ENCODE measurements around the gene NOS1. TPM values are rescaled to one million over a fixed set of nuclear protein-coding genes. Genes with fewer than 3 reads are reported as not detected.

NOS1 gene
- total and polyA plus RNA-seq, 2 of the 8 experiments (the other 6 are each of a cell fraction or from before 2014, with no cell fraction given) = 1.5 to 2.0 TPM

DNA sequence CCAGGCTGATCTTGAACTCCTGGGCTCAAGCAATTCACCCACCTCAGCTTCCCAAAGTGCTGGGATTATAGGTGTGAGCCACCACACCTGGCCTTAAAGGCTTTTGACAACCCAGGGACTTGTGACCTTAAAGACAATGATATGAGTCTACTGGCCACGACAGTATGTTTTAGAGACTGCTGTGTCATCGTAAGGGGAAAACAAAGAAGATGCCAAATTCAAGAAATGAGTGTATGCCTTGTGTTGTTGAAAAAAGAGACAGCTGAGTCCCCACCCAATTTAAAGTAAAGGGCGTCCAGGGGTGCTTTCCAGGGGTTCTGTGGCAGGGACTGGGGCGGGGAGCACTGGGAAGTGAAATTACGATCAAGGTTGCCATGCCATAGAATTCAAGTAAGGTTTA is 144.7 kb downstream of the NOS1 start (continued):
- TF ChIP-seq, protein P1, sequence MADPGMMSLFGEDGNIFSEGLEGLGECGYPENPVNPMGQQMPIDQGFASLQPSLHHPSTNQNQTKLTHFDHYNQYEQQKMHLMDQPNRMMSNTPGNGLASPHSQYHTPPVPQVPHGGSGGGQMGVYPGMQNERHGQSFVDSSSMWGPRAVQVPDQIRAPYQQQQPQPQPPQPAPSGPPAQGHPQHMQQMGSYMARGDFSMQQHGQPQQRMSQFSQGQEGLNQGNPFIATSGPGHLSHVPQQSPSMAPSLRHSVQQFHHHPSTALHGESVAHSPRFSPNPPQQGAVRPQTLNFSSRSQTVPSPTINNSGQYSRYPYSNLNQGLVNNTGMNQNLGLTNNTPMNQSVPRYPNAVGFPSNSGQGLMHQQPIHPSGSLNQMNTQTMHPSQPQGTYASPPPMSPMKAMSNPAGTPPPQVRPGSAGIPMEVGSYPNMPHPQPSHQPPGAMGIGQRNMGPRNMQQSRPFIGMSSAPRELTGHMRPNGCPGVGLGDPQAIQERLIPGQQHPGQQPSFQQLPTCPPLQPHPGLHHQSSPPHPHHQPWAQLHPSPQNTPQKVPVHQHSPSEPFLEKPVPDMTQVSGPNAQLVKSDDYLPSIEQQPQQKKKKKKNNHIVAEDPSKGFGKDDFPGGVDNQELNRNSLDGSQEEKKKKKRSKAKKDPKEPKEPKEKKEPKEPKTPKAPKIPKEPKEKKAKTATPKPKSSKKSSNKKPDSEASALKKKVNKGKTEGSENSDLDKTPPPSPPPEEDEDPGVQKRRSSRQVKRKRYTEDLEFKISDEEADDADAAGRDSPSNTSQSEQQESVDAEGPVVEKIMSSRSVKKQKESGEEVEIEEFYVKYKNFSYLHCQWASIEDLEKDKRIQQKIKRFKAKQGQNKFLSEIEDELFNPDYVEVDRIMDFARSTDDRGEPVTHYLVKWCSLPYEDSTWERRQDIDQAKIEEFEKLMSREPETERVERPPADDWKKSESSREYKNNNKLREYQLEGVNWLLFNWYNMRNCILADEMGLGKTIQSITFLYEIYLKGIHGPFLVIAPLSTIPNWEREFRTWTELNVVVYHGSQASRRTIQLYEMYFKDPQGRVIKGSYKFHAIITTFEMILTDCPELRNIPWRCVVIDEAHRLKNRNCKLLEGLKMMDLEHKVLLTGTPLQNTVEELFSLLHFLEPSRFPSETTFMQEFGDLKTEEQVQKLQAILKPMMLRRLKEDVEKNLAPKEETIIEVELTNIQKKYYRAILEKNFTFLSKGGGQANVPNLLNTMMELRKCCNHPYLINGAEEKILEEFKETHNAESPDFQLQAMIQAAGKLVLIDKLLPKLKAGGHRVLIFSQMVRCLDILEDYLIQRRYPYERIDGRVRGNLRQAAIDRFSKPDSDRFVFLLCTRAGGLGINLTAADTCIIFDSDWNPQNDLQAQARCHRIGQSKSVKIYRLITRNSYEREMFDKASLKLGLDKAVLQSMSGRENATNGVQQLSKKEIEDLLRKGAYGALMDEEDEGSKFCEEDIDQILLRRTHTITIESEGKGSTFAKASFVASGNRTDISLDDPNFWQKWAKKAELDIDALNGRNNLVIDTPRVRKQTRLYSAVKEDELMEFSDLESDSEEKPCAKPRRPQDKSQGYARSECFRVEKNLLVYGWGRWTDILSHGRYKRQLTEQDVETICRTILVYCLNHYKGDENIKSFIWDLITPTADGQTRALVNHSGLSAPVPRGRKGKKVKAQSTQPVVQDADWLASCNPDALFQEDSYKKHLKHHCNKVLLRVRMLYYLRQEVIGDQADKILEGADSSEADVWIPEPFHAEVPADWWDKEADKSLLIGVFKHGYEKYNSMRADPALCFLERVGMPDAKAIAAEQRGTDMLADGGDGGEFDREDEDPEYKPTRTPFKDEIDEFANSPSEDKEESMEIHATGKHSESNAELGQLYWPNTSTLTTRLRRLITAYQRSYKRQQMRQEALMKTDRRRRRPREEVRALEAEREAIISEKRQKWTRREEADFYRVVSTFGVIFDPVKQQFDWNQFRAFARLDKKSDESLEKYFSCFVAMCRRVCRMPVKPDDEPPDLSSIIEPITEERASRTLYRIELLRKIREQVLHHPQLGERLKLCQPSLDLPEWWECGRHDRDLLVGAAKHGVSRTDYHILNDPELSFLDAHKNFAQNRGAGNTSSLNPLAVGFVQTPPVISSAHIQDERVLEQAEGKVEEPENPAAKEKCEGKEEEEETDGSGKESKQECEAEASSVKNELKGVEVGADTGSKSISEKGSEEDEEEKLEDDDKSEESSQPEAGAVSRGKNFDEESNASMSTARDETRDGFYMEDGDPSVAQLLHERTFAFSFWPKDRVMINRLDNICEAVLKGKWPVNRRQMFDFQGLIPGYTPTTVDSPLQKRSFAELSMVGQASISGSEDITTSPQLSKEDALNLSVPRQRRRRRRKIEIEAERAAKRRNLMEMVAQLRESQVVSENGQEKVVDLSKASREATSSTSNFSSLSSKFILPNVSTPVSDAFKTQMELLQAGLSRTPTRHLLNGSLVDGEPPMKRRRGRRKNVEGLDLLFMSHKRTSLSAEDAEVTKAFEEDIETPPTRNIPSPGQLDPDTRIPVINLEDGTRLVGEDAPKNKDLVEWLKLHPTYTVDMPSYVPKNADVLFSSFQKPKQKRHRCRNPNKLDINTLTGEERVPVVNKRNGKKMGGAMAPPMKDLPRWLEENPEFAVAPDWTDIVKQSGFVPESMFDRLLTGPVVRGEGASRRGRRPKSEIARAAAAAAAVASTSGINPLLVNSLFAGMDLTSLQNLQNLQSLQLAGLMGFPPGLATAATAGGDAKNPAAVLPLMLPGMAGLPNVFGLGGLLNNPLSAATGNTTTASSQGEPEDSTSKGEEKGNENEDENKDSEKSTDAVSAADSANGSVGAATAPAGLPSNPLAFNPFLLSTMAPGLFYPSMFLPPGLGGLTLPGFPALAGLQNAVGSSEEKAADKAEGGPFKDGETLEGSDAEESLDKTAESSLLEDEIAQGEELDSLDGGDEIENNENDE (IDR thresholded peaks at IDR 0.05; ENCODE audit: insufficient replicate concordance, low read length) = no peak
- TF ChIP-seq SIX5 (IDR thresholded peaks at IDR 0.05; ENCODE audit: low read depth, low read length) = no peak
- no peak for TF ChIP-seq HDAC2 (IDR thresholded peaks at IDR 0.05; ENCODE audit: borderline replicate concordance in 1 of 2, low read depth in 2 of 2, low read length in 2 of 2)
- no peak for TF ChIP-seq CEBPB (IDR thresholded peaks at IDR 0.05; ENCODE audit: low read depth, low read length)
- TF ChIP-seq SUZ12 (IDR thresholded peaks at IDR 0.05; ENCODE audit: low read length) = no peak
- TF ChIP-seq CREB1 (IDR thresholded peaks at IDR 0.05) = no peak
- TF ChIP-seq CTBP2 (IDR thresholded peaks at IDR 0.05; ENCODE audit: borderline replicate concordance, insufficient read depth, insufficient read length, low read length) = no peak

Data from H1 (cell line).